Activated naive CD4-positive, alpha-beta T cell treated with anti-CD3 and anti-CD28 coated beads, Interleukin-2, amount 50 U/mL, for 24 hours (primary cell): Measurements from ENCODE around the gene PLXNA1.

Source experiments
- H3K27ac Mint-ChIP-seq: one replicate; pipeline ENCODE4 v1.8.0; 2021; ENCODE audit warnings: mild to moderate bottlenecking, mixed read lengths
- H3K27me3 Mint-ChIP-seq: one replicate; pipeline ENCODE4 v1.8.0; 2021; ENCODE audit warnings: mixed read lengths
- H3K36me3 Mint-ChIP-seq: one replicate; pipeline ENCODE4 v1.8.0; 2021; ENCODE audit warnings: mixed read lengths
- H3K4me1 Mint-ChIP-seq: one replicate; pipeline ENCODE4 v1.8.0; 2021; ENCODE audit warnings: mixed read lengths
- H3K4me3 Mint-ChIP-seq: one replicate; pipeline ENCODE4 v1.8.0; 2021; ENCODE audit warnings: mild to moderate bottlenecking, mixed read lengths
- H3K9me3 Mint-ChIP-seq: one replicate; pipeline ENCODE4 v1.8.0; 2021; ENCODE audit warnings: mixed read lengths

Gene PLXNA1

GRCh38 chr3:126959921-126960603 lies 22.9 kb upstream of the PLXNA1 start:
- Mint-ChIP-seq H3K4me3 (no peak overlapping the region), H3K27me3 (no peaks in the 10 kb centered on the region), H3K9me3 (no peaks in the 10 kb centered on the region), H3K27ac (no peak overlapping the region), H3K36me3 (peaks cover 2% of the 10 kb centered on the region), H3K4me1 (no peaks in the 10 kb centered on the region)

GRCh38 chr3:126960604-126960995 lies 22.3 kb upstream of the PLXNA1 start:
- H3K9me3 Mint-ChIP-seq: no peaks in the 10 kb centered on the region
- H3K27ac Mint-ChIP-seq: no peak overlapping the region
- peaks cover 2% of the 10 kb centered on the region for H3K36me3 Mint-ChIP-seq
- H3K4me3 Mint-ChIP-seq: no peak overlapping the region
- H3K4me1 Mint-ChIP-seq: no peaks in the 10 kb centered on the region
- H3K27me3 Mint-ChIP-seq: no peaks in the 10 kb centered on the region

- Mint-ChIP-seq H3K4me1 (no peaks in the 10 kb centered on the region), H3K27me3 (no peaks in the 10 kb centered on the region), H3K9me3 (no peaks in the 10 kb centered on the region), H3K27ac (no peak overlapping the region), H3K4me3 (no peak overlapping the region), H3K36me3 (peaks cover 2% of the 10 kb centered on the region)
Measured at GRCh38 chr3:126961191-126961790, 21.6 kb upstream of the PLXNA1 start.

GRCh38 chr3:126961791-126962461 lies 21.0 kb upstream of the PLXNA1 start:
- Mint-ChIP-seq H3K36me3 (peaks cover 2% of the 10 kb centered on the region), H3K4me3 (no peak overlapping the region), H3K4me1 (no peaks in the 10 kb centered on the region), H3K27me3 (no peaks in the 10 kb centered on the region), H3K27ac (no peak overlapping the region), H3K9me3 (no peaks in the 10 kb centered on the region)

- peaks cover 2% of the 10 kb centered on the region for H3K36me3 Mint-ChIP-seq
- no peaks in the 10 kb centered on the region for H3K9me3 Mint-ChIP-seq
- no peak overlapping the region for H3K27ac Mint-ChIP-seq
- H3K4me1 Mint-ChIP-seq: no peaks in the 10 kb centered on the region
- no peak overlapping the region for H3K4me3 Mint-ChIP-seq
- H3K27me3 Mint-ChIP-seq: no peaks in the 10 kb centered on the region
Measured at GRCh38 chr3:126962756-126963155, 20.2 kb upstream of the PLXNA1 start.

- H3K27ac Mint-ChIP-seq: no peak overlapping the region
- no peak overlapping the region for H3K4me3 Mint-ChIP-seq
- no peaks in the 10 kb centered on the region for H3K4me1 Mint-ChIP-seq
- no peaks in the 10 kb centered on the region for H3K27me3 Mint-ChIP-seq
- no peaks in the 10 kb centered on the region for H3K9me3 Mint-ChIP-seq
- peaks cover 2% of the 10 kb centered on the region for H3K36me3 Mint-ChIP-seq
Measured at GRCh38 chr3:126963261-126964190, 19.4 kb upstream of the PLXNA1 start.

- H3K27me3 Mint-ChIP-seq: no peaks in the 10 kb centered on the region
- H3K36me3 Mint-ChIP-seq: peaks cover 2% of the 10 kb centered on the region
- H3K27ac Mint-ChIP-seq: no peak overlapping the region
- H3K4me3 Mint-ChIP-seq: no peak overlapping the region
- no peaks in the 10 kb centered on the region for H3K4me1 Mint-ChIP-seq
- no peaks in the 10 kb centered on the region for H3K9me3 Mint-ChIP-seq
Measured at GRCh38 chr3:126964261-126964660, 18.7 kb upstream of the PLXNA1 start.

- H3K9me3 Mint-ChIP-seq: no peaks in the 10 kb centered on the region
- peaks cover 2% of the 10 kb centered on the region for H3K36me3 Mint-ChIP-seq
- no peak overlapping the region for H3K27ac Mint-ChIP-seq
- no peak overlapping the region for H3K4me3 Mint-ChIP-seq
- no peaks in the 10 kb centered on the region for H3K27me3 Mint-ChIP-seq
- H3K4me1 Mint-ChIP-seq: no peaks in the 10 kb centered on the region
Measured at GRCh38 chr3:126964950-126965349, 18.0 kb upstream of the PLXNA1 start.

- H3K27ac Mint-ChIP-seq: no peak overlapping the region
- no peaks in the 10 kb centered on the region for H3K27me3 Mint-ChIP-seq
- H3K36me3 Mint-ChIP-seq: no peaks in the 10 kb centered on the region
- no peaks in the 10 kb centered on the region for H3K4me1 Mint-ChIP-seq
- no peak overlapping the region for H3K4me3 Mint-ChIP-seq
- no peaks in the 10 kb centered on the region for H3K9me3 Mint-ChIP-seq
Measured at GRCh38 chr3:126965526-126966080, 17.3 kb upstream of the PLXNA1 start.

GRCh38 chr3:126967386-126967785 lies 15.5 kb upstream of the PLXNA1 start:
- H3K4me3 Mint-ChIP-seq: no peak overlapping the region
- no peaks in the 10 kb centered on the region for H3K9me3 Mint-ChIP-seq
- no peaks in the 10 kb centered on the region for H3K4me1 Mint-ChIP-seq
- no peak overlapping the region for H3K27ac Mint-ChIP-seq
- H3K27me3 Mint-ChIP-seq: no peaks in the 10 kb centered on the region
- no peaks in the 10 kb centered on the region for H3K36me3 Mint-ChIP-seq

GRCh38 chr3:126968391-126969390 lies 14.2 kb upstream of the PLXNA1 start:
- Mint-ChIP-seq H3K27me3 (no peaks in the 10 kb centered on the region), H3K4me1 (no peaks in the 10 kb centered on the region), H3K27ac (no peak overlapping the region)

GRCh38 chr3:126969586-126969985 lies 13.3 kb upstream of the PLXNA1 start:
- Mint-ChIP-seq H3K27me3 (peaks cover 3% of the 10 kb centered on the region), H3K4me1 (no peaks in the 10 kb centered on the region), H3K27ac (no peak overlapping the region), H3K36me3 (peaks cover 2% of the 10 kb centered on the region), H3K4me3 (no peak overlapping the region), H3K9me3 (peaks cover 6% of the 10 kb centered on the region)

More at GRCh38 chr3:126968391-126969390, 14.2 kb upstream of the PLXNA1 start:
- no peaks in the 10 kb centered on the region for H3K9me3 Mint-ChIP-seq
- H3K4me3 Mint-ChIP-seq: no peak overlapping the region
- no peaks in the 10 kb centered on the region for H3K36me3 Mint-ChIP-seq

GRCh38 chr3:126970101-126970500 lies 12.8 kb upstream of the PLXNA1 start:
- no peaks in the 10 kb centered on the region for H3K4me1 Mint-ChIP-seq
- H3K27ac Mint-ChIP-seq: no peak overlapping the region
- H3K4me3 Mint-ChIP-seq: no peak overlapping the region
- peaks cover 7% of the 10 kb centered on the region for H3K36me3 Mint-ChIP-seq
- peaks cover 7% of the 10 kb centered on the region for H3K27me3 Mint-ChIP-seq
- peaks cover 11% of the 10 kb centered on the region for H3K9me3 Mint-ChIP-seq

GRCh38 chr3:126970921-126971320 lies 12.0 kb upstream of the PLXNA1 start:
- peaks cover 9% of the 10 kb centered on the region for H3K36me3 Mint-ChIP-seq
- H3K27ac Mint-ChIP-seq: no peak overlapping the region

More at GRCh38 chr3:126970921-126971320, 12.0 kb upstream of the PLXNA1 start:
- peaks cover 9% of the 10 kb centered on the region for H3K27me3 Mint-ChIP-seq
- H3K4me1 Mint-ChIP-seq: no peaks in the 10 kb centered on the region
- peaks cover 15% of the 10 kb centered on the region for H3K9me3 Mint-ChIP-seq
- no peak overlapping the region for H3K4me3 Mint-ChIP-seq
